GM23248 (cell line): ENCODE measurements around the gene GPATCH2.

Experiments
- EZH2 ChIP-seq: fragments of 200-600 bp; sonication (generic); IDR thresholded peaks from 2 replicates; pipeline ENCODE4 v1.6.1; 2018; ENCODE audit warnings: antibody characterized with exemption, mild to moderate bottlenecking; ENCODE audit not compliant: insufficient read depth, poor library complexity, severe bottlenecking
- EZH2phosphoT487 ChIP-seq: fragments of 200-600 bp; sonication (generic); IDR thresholded peaks from 2 replicates; pipeline ENCODE4 v1.6.1; 2018; ENCODE audit warnings: antibody characterized with exemption, moderate library complexity, mild to moderate bottlenecking, low read depth; ENCODE audit not compliant: insufficient read depth

DNA sequence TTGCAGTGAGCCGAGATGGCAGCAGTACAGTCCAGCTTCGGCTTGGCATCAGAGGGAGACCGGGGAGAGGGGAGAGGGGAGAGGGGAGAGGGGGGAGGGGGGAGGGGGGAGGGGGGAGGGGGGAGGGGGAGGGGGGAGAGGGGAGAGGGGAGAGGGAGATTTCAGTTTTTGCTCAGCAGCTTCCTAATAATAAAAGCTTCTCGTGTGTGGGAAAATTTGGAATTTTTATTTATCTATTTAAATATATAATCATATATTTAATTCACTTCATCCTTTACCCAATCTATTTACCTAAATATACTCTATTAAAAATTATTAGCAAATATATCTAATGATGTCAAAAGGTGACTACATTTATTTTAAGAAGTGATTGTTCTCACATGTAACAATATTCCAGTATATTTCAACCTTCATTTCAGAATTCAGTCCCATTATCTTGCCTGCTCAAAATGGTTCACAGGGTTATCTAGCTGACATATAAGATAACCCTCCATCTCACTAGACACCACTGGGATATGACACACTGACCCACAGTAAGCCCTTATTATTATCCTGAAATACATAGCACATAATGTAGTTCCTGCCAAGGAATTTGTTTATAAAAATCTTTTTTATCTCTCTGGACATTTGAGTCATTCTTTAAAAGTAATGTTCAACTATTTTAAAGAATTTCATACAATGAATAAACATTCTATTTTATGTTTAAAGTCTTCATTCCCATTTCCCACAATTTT, 105.9 kb downstream of the GPATCH2 start:
- TF ChIP-seq EZH2: no peak
- TF ChIP-seq EZH2phosphoT487: no peak
